GOT3 (cell line): ENCODE results near the gene KRTAP10-10.
"Not testable (repeated sequence)": the region's sequence is repeated elsewhere in the genome, so short reads cannot be mapped to it uniquely, and the experiment has no call there.

Experiments
- DNase-seq: peaks from one replicate; lab custom pipeline; 2025; ENCODE audit warnings: mixed read lengths; lab: John Stamatoyannopoulos, UW

KRTAP10-10 gene

GRCh38 chr21:44653123-44653522 lies 16.0 kb downstream of the KRTAP10-10 start:
- DNase-seq, result no peak

- no peak for DNase-seq
Observed at GRCh38 chr21:44653656-44654575, 16.8 kb downstream of the KRTAP10-10 start.

GRCh38 chr21:44654576-44655175 lies 17.5 kb downstream of the KRTAP10-10 start, which contains the start of gene KRTAP12-4:
Gene KRTAP12-4, minus strand, starts transcription at chr21:44654659. Its CDS starts 45 bp downstream, at chr21:44654614.
- no peak for DNase-seq

- no peak for DNase-seq
Observed at GRCh38 chr21:44656868-44657267, 19.7 kb downstream of the KRTAP10-10 start.

- DNase-seq, result no peak
Observed at GRCh38 chr21:44657635-44658540, 20.7 kb downstream of the KRTAP10-10 start, which contains the start of gene KRTAP12-3. Gene KRTAP12-3, plus strand, starts transcription at chr21:44657932. Its CDS starts 48 bp downstream, at chr21:44657980.

- DNase-seq, result no peak
Observed at GRCh38 chr21:44658541-44658910, 21.4 kb downstream of the KRTAP10-10 start.

GRCh38 chr21:44658913-44659595 lies 21.9 kb downstream of the KRTAP10-10 start:
- no peak for DNase-seq

GRCh38 chr21:44661567-44661966 lies 24.4 kb downstream of the KRTAP10-10 start:
- DNase-seq, result not testable (repeated sequence)

GRCh38 chr21:44664691-44665090 lies 27.5 kb downstream of the KRTAP10-10 start:
- no peak for DNase-seq

GRCh38 chr21:44666401-44667320 lies 29.5 kb downstream of the KRTAP10-10 start, which contains the start of gene KRTAP12-2:
Gene KRTAP12-2, minus strand, starts transcription at chr21:44666927. Its CDS starts 41 bp downstream, at chr21:44666886.
- no peak for DNase-seq

- no peak for DNase-seq
Observed at GRCh38 chr21:44667612-44668011, 30.5 kb downstream of the KRTAP10-10 start.

GRCh38 chr21:44670642-44671432 lies 33.7 kb downstream of the KRTAP10-10 start:
- no peak for DNase-seq

GRCh38 chr21:44671911-44672310 lies 34.8 kb downstream of the KRTAP10-10 start:
- no peak for DNase-seq

GRCh38 chr21:44677881-44678280 lies 40.7 kb downstream of the KRTAP10-10 start:
- DNase-seq, result no peak

- no peak for DNase-seq
Observed at GRCh38 chr21:44681152-44681551, 44.0 kb downstream of the KRTAP10-10 start.

GRCh38 chr21:44681861-44682579 lies 44.9 kb downstream of the KRTAP10-10 start, which contains the start of gene KRTAP12-1:
Gene KRTAP12-1, minus strand, starts transcription at chr21:44682163. Its CDS starts 40 bp downstream, at chr21:44682123.
- no peak for DNase-seq

- no peak for DNase-seq
Observed at GRCh38 chr21:44682580-44683151, 45.5 kb downstream of the KRTAP10-10 start.

GRCh38 chr21:44684077-44684476 lies 46.9 kb downstream of the KRTAP10-10 start:
- no peak for DNase-seq
